ENCODE data around the gene DNAH2. TPM values are rescaled to one million over a fixed set of nuclear protein-coding genes. Genes with fewer than 3 reads are reported as not detected.

DNAH2 gene
- total RNA-seq, 1 donor from 2014 or later, result 0.04 TPM

GRCh38 chr17:7745748-7746470, 28.4 kb downstream of the DNAH2 start:
- DNase-seq (ENCODE audit: low read depth), result peak; percentile 52
- peak; percentile 24 for TF ChIP-seq CTCF (IDR thresholded peaks at IDR 0.05; ENCODE audit: insufficient read depth, low read length, poor library complexity, severe bottlenecking)
- H3K27me3 ChIP-seq (ENCODE audit: control insufficient read depth, insufficient read depth, low read length), result peaks cover under 1% of the 10 kb centered on the region

GRCh38 chr17:7747635-7748071, 30.1 kb downstream of the DNAH2 start:
- no peak for DNase-seq (ENCODE audit: low read depth)
- no peak overlapping the region for H3K4me3 ChIP-seq (ENCODE audit: low read depth, low read length)

More at GRCh38 chr17:7745748-7746470, 28.4 kb downstream of the DNAH2 start:
- H3K36me3 ChIP-seq (ENCODE audit: control insufficient read depth, insufficient read depth, low read length), result no peaks in the 10 kb centered on the region
- no peak overlapping the region for H3K4me3 ChIP-seq (ENCODE audit: low read depth, low read length)

GRCh38 chr17:7748076-7748775, 30.7 kb downstream of the DNAH2 start:
- Histone ChIP-seq H3K27me3 (ENCODE audit: control insufficient read depth, insufficient read depth, low read length) (no peaks in the 10 kb centered on the region), H3K36me3 (ENCODE audit: control insufficient read depth, insufficient read depth, low read length) (no peaks in the 10 kb centered on the region), H3K4me3 (ENCODE audit: low read depth, low read length) (no peak overlapping the region)
- DNase-seq (ENCODE audit: low read depth), result no peak
- no peak for TF ChIP-seq CTCF (IDR thresholded peaks at IDR 0.05; ENCODE audit: insufficient read depth, low read length, poor library complexity, severe bottlenecking)

More at GRCh38 chr17:7747635-7748071, 30.1 kb downstream of the DNAH2 start:
- Histone ChIP-seq H3K27me3 (ENCODE audit: control insufficient read depth, insufficient read depth, low read length) (no peaks in the 10 kb centered on the region), H3K36me3 (ENCODE audit: control insufficient read depth, insufficient read depth, low read length) (no peaks in the 10 kb centered on the region)
- no peak for TF ChIP-seq CTCF (IDR thresholded peaks at IDR 0.05; ENCODE audit: insufficient read depth, low read length, poor library complexity, severe bottlenecking)

- no peaks in the 10 kb centered on the region for H3K36me3 ChIP-seq (ENCODE audit: control insufficient read depth, insufficient read depth, low read length)
- no peak for TF ChIP-seq CTCF (IDR thresholded peaks at IDR 0.05; ENCODE audit: insufficient read depth, low read length, poor library complexity, severe bottlenecking)
- no peaks in the 10 kb centered on the region for H3K27me3 ChIP-seq (ENCODE audit: control insufficient read depth, insufficient read depth, low read length)
- no peak overlapping the region for H3K4me3 ChIP-seq (ENCODE audit: low read depth, low read length)
- DNase-seq (ENCODE audit: low read depth), result peak; percentile 69
Measured at GRCh38 chr17:7750321-7750821, 32.8 kb downstream of the DNAH2 start.

GRCh38 chr17:7754656-7755055, 37.1 kb downstream of the DNAH2 start:
- no peak for TF ChIP-seq CTCF (IDR thresholded peaks at IDR 0.05; ENCODE audit: insufficient read depth, low read length, poor library complexity, severe bottlenecking)
- DNase-seq (ENCODE audit: low read depth), result no peak

More at GRCh38 chr17:7754656-7755055, 37.1 kb downstream of the DNAH2 start:
- H3K36me3 ChIP-seq (ENCODE audit: control insufficient read depth, insufficient read depth, low read length), result no peaks in the 10 kb centered on the region
- H3K27me3 ChIP-seq (ENCODE audit: control insufficient read depth, insufficient read depth, low read length), result no peaks in the 10 kb centered on the region
- no peak overlapping the region for H3K4me3 ChIP-seq (ENCODE audit: low read depth, low read length)
